BE2C (cell line): ENCODE data around the gene POC1B.

ENCODE experiments used
- DNase-seq: peaks from one replicate; pipeline ENCODE4 v3.0.0-alpha.2; 2020
- H3K27me3 ChIP-seq: fragments of 250-450 bp; sonication (Bioruptor Pico); 2 replicates; pipeline ENCODE4 v1.5.1; 2020; ENCODE audit warnings: mild to moderate bottlenecking
- H3K36me3 ChIP-seq: fragments of 250-450 bp; sonication (Bioruptor Pico); 2 replicates; pipeline ENCODE4 v1.5.1; 2020; ENCODE audit warnings: mild to moderate bottlenecking
- H3K4me1 ChIP-seq: fragments of 250-450 bp; sonication (Bioruptor Pico); 2 replicates; pipeline ENCODE4 v1.5.1; 2020
- H3K4me3 ChIP-seq: 2 replicates; pipeline ENCODE4 v1.5.1; 2011; ENCODE audit warnings: low read depth, low read length
- H3K9me3 ChIP-seq: fragments of 250-450 bp; sonication (Bioruptor Pico); 2 replicates; pipeline ENCODE4 v1.5.1; 2020
- TF ChIP-seq, protein P1 (sequence below): IDR thresholded peaks from 2 replicates; pipeline ENCODE4 v1.5.1; 2012; ENCODE audit warnings: mild to moderate bottlenecking, low read depth, low read length

POC1B gene

GRCh38 chr12:89468648-89469326 lies 57.1 kb downstream of the POC1B start:
- no peaks in the 10 kb centered on the region for H3K4me1 ChIP-seq
- H3K9me3 ChIP-seq: no peaks in the 10 kb centered on the region
- TF ChIP-seq, protein P1, sequence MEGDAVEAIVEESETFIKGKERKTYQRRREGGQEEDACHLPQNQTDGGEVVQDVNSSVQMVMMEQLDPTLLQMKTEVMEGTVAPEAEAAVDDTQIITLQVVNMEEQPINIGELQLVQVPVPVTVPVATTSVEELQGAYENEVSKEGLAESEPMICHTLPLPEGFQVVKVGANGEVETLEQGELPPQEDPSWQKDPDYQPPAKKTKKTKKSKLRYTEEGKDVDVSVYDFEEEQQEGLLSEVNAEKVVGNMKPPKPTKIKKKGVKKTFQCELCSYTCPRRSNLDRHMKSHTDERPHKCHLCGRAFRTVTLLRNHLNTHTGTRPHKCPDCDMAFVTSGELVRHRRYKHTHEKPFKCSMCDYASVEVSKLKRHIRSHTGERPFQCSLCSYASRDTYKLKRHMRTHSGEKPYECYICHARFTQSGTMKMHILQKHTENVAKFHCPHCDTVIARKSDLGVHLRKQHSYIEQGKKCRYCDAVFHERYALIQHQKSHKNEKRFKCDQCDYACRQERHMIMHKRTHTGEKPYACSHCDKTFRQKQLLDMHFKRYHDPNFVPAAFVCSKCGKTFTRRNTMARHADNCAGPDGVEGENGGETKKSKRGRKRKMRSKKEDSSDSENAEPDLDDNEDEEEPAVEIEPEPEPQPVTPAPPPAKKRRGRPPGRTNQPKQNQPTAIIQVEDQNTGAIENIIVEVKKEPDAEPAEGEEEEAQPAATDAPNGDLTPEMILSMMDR: no peak
- H3K36me3 ChIP-seq: no peaks in the 10 kb centered on the region
- H3K4me3 ChIP-seq: no peak overlapping the region
- no peak for DNase-seq
- no peaks in the 10 kb centered on the region for H3K27me3 ChIP-seq

- TF ChIP-seq, protein P1: no peak
- Histone ChIP-seq H3K4me1 (no peaks in the 10 kb centered on the region), H3K9me3 (no peaks in the 10 kb centered on the region), H3K4me3 (no peak overlapping the region), H3K27me3 (no peaks in the 10 kb centered on the region), H3K36me3 (no peaks in the 10 kb centered on the region)
- DNase-seq: no peak
Observed at GRCh38 chr12:89468017-89468416, 57.8 kb downstream of the POC1B start.

GRCh38 chr12:89464974-89465592 lies 60.8 kb downstream of the POC1B start:
- no peaks in the 10 kb centered on the region for H3K9me3 ChIP-seq
- TF ChIP-seq, protein P1: no peak
- DNase-seq: no peak
- H3K4me3 ChIP-seq: no peak overlapping the region
- no peaks in the 10 kb centered on the region for H3K36me3 ChIP-seq
- H3K27me3 ChIP-seq: no peaks in the 10 kb centered on the region
- no peaks in the 10 kb centered on the region; the same call in 1 of the 2 replicates for H3K4me1 ChIP-seq

DNA sequence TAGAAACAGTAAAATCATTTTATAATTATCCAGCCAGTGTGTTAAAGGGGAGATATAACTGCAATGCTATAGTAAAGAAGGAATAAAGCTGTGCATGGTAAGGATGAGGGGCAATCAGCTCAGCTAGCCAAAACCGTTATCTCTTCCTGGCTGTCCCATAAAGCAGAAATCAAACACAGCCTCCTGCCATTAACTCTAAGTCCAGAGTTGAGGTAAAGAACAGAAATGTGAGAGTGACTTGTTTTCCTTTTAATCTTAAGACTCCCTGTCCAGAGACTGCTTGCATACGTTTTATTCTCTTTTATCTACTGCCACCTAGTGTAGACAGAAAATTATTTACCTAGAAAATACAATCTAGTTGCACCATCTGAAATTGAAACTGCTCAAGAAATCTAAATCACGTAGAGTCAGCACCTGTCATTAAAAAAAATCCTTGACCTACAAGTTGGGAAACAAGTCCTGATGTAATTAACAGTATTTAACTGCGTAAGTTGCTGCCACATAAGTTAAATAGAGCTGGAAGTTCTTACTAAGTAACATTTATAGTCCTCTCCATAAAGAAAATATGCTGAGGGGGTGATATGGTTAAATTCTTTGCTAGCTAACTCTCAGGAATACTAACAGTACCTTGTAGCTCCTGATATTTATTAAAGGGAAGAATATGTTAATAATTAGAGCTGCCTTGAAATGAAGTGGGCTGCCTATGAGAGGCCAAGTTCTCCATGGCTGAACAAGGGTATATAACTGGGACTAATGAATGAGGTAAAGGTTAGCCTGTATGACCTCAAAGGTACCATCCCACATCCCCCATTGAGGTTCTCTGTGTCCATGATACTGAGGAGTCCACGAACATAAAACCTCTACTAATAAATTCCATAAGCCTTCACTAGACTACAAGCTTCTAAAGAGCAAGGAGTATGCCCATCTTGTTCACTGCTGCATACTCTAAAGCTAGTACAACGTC lies 63.9 kb downstream of the POC1B start:
- H3K4me3 ChIP-seq: no peak overlapping the region
- DNase-seq: no peak
- no peaks in the 10 kb centered on the region for H3K36me3 ChIP-seq
- no peaks in the 10 kb centered on the region for H3K27me3 ChIP-seq
- H3K4me1 ChIP-seq: no peaks in the 10 kb centered on the region; the same call in 1 of the 2 replicates
- H3K9me3 ChIP-seq: no peaks in the 10 kb centered on the region
- TF ChIP-seq, protein P1: peak; percentile 52

- TF ChIP-seq, protein P1: no peak
- H3K27me3 ChIP-seq: no peaks in the 10 kb centered on the region
- DNase-seq: no peak
- H3K36me3 ChIP-seq: no peaks in the 10 kb centered on the region
- no peaks in the 10 kb centered on the region; the same call in 1 of the 2 replicates for H3K4me1 ChIP-seq
- H3K4me3 ChIP-seq: no peak overlapping the region
- no peaks in the 10 kb centered on the region for H3K9me3 ChIP-seq
Observed at GRCh38 chr12:89461190-89461589, 64.7 kb downstream of the POC1B start.
